ENCODE results near the gene FAM124B.

FAM124B gene

GRCh38 chr2:224359569-224359968 lies 42.3 kb downstream of the FAM124B start:
- Histone ChIP-seq H2AFZ (ENCODE audit: insufficient read depth, low read length, poor library complexity) (no peak overlapping the region), H4K8ac (ENCODE audit: low read depth, low read length) (no peak overlapping the region), H4K12ac (ENCODE audit: low read depth, low read length) (no peak overlapping the region), H3K4me3 (ENCODE audit: low read depth, low read length) (no peak overlapping the region), H2BK12ac (ENCODE audit: low read length) (no peak overlapping the region), H3K27me3 (ENCODE audit: insufficient read depth, low read length) (no peaks in the 10 kb centered on the region), H3K4me2 (ENCODE audit: low read length) (no peak overlapping the region), H3K9ac (ENCODE audit: low read length) (no peak overlapping the region), H3K9me3 (ENCODE audit: insufficient read depth, low read depth, low read length) (no peaks in the 10 kb centered on the region), H3K23ac (ENCODE audit: low read length) (no peak overlapping the region), H3K79me1 (ENCODE audit: low read length) (no peaks in the 10 kb centered on the region), H2AK5ac (ENCODE audit: low read length) (no peak overlapping the region), H3K4me1 (ENCODE audit: control insufficient read depth in 1 of 2, insufficient read depth in 2 of 2, low read length in 2 of 2) (no peaks in the 10 kb centered on the region), H3K14ac (ENCODE audit: low read length) (no peak overlapping the region), H3K4ac (ENCODE audit: low read depth, low read length) (no peak overlapping the region), H4K91ac (ENCODE audit: low read depth, low read length) (no peak overlapping the region), H3K79me2 (ENCODE audit: control insufficient read depth, insufficient read depth, low read length, poor library complexity) (no peaks in the 10 kb centered on the region), H2BK120ac (ENCODE audit: insufficient read depth, low read length, poor library complexity) (no peak overlapping the region), H3K27ac (ENCODE audit: low read depth, low read length) (no peak overlapping the region), H3K18ac (ENCODE audit: low read length) (no peak overlapping the region), H2BK5ac (ENCODE audit: low read depth, low read length, poor library complexity) (no peak overlapping the region), H3K36me3 (ENCODE audit: control insufficient read depth in 1 of 2, insufficient read depth in 2 of 2, low read length in 2 of 2) (no peaks in the 10 kb centered on the region)
- no CpG with 5 or more reads among the region's 3 CpGs for WGBS (ENCODE audit: extremely low coverage, insufficient coverage, insufficient read length)
- DNase-seq, result peak in 1 of 2 donors; percentile 4

- Histone ChIP-seq H4K8ac (ENCODE audit: low read depth, low read length) (no peak overlapping the region), H3K79me2 (ENCODE audit: control insufficient read depth, insufficient read depth, low read length, poor library complexity) (no peaks in the 10 kb centered on the region), H3K18ac (ENCODE audit: low read length) (no peak overlapping the region), H4K12ac (ENCODE audit: low read depth, low read length) (no peak overlapping the region), H3K4me3 (ENCODE audit: low read depth, low read length) (no peak overlapping the region), H3K23ac (ENCODE audit: low read length) (no peak overlapping the region), H3K9ac (ENCODE audit: low read length) (no peak overlapping the region), H3K4ac (ENCODE audit: low read depth, low read length) (no peak overlapping the region), H3K9me3 (ENCODE audit: insufficient read depth, low read depth, low read length) (no peaks in the 10 kb centered on the region), H3K4me2 (ENCODE audit: low read length) (no peak overlapping the region), H3K27ac (ENCODE audit: low read depth, low read length) (no peak overlapping the region), H3K27me3 (ENCODE audit: insufficient read depth, low read length) (no peaks in the 10 kb centered on the region), H2BK12ac (ENCODE audit: low read length) (no peak overlapping the region), H2AFZ (ENCODE audit: insufficient read depth, low read length, poor library complexity) (no peak overlapping the region), H2BK120ac (ENCODE audit: insufficient read depth, low read length, poor library complexity) (no peak overlapping the region), H2BK5ac (ENCODE audit: low read depth, low read length, poor library complexity) (no peak overlapping the region), H2AK5ac (ENCODE audit: low read length) (no peak overlapping the region), H4K91ac (ENCODE audit: low read depth, low read length) (no peak overlapping the region), H3K36me3 (ENCODE audit: control insufficient read depth in 1 of 2, insufficient read depth in 2 of 2, low read length in 2 of 2) (no peaks in the 10 kb centered on the region), H3K14ac (ENCODE audit: low read length) (no peak overlapping the region), H3K4me1 (ENCODE audit: control insufficient read depth in 1 of 2, insufficient read depth in 2 of 2, low read length in 2 of 2) (no peaks in the 10 kb centered on the region), H3K79me1 (ENCODE audit: low read length) (no peaks in the 10 kb centered on the region)
- peak; percentile 36 to 88 for DNase-seq
- whole genome bisulfite sequencing (ENCODE audit: extremely low coverage, insufficient coverage, insufficient read length), result no CpG with 5 or more reads among the region's 8 CpGs
Observed at GRCh38 chr2:224357098-224357901, 44.6 kb downstream of the FAM124B start.

- no peak overlapping the region for H3K9ac ChIP-seq (ENCODE audit: low read length)
- no peak overlapping the region for H2AFZ ChIP-seq (ENCODE audit: insufficient read depth, low read length, poor library complexity)
- no peaks in the 10 kb centered on the region for H3K79me1 ChIP-seq (ENCODE audit: low read length)
- no peak overlapping the region for H3K14ac ChIP-seq (ENCODE audit: low read length)
- no peak overlapping the region for H3K4me3 ChIP-seq (ENCODE audit: low read depth, low read length)
- H3K36me3 ChIP-seq (ENCODE audit: control insufficient read depth in 1 of 2, insufficient read depth in 2 of 2, low read length in 2 of 2), result no peaks in the 10 kb centered on the region
- no peak overlapping the region for H4K8ac ChIP-seq (ENCODE audit: low read depth, low read length)
- H4K12ac ChIP-seq (ENCODE audit: low read depth, low read length), result no peak overlapping the region
- no peaks in the 10 kb centered on the region for H3K27me3 ChIP-seq (ENCODE audit: insufficient read depth, low read length)
- no peaks in the 10 kb centered on the region for H3K79me2 ChIP-seq (ENCODE audit: control insufficient read depth, insufficient read depth, low read length, poor library complexity)
- DNase-seq, result peak; percentile 55 to 79
- H3K4me2 ChIP-seq (ENCODE audit: low read length), result no peak overlapping the region
- H3K4me1 ChIP-seq (ENCODE audit: control insufficient read depth in 1 of 2, insufficient read depth in 2 of 2, low read length in 2 of 2), result no peaks in the 10 kb centered on the region
- no peak overlapping the region for H3K27ac ChIP-seq (ENCODE audit: low read depth, low read length)
- no peaks in the 10 kb centered on the region for H3K9me3 ChIP-seq (ENCODE audit: insufficient read depth, low read depth, low read length)
- H2BK5ac ChIP-seq (ENCODE audit: low read depth, low read length, poor library complexity), result no peak overlapping the region
- no peak overlapping the region for H3K23ac ChIP-seq (ENCODE audit: low read length)
- no peak overlapping the region for H3K4ac ChIP-seq (ENCODE audit: low read depth, low read length)
- no peak overlapping the region for H2AK5ac ChIP-seq (ENCODE audit: low read length)
- WGBS (ENCODE audit: extremely low coverage, insufficient coverage, insufficient read length), result no CpG with 5 or more reads among the region's 13 CpGs
- H2BK120ac ChIP-seq (ENCODE audit: insufficient read depth, low read length, poor library complexity), result no peak overlapping the region
- no peak overlapping the region for H3K18ac ChIP-seq (ENCODE audit: low read length)
- H2BK12ac ChIP-seq (ENCODE audit: low read length), result no peak overlapping the region
- no peak overlapping the region for H4K91ac ChIP-seq (ENCODE audit: low read depth, low read length)
Observed at GRCh38 chr2:224354632-224355211, 47.2 kb downstream of the FAM124B start.

GRCh38 chr2:224350703-224351102 lies 51.2 kb downstream of the FAM124B start:
- Histone ChIP-seq H3K79me1 (ENCODE audit: low read length) (no peaks in the 10 kb centered on the region), H3K27me3 (ENCODE audit: insufficient read depth, low read length) (no peaks in the 10 kb centered on the region), H3K23ac (ENCODE audit: low read length) (no peak overlapping the region), H3K4me2 (ENCODE audit: low read length) (no peak overlapping the region), H4K12ac (ENCODE audit: low read depth, low read length) (no peak overlapping the region), H3K9me3 (ENCODE audit: insufficient read depth, low read depth, low read length) (no peaks in the 10 kb centered on the region), H3K79me2 (ENCODE audit: control insufficient read depth, insufficient read depth, low read length, poor library complexity) (no peaks in the 10 kb centered on the region), H3K9ac (ENCODE audit: low read length) (no peak overlapping the region), H3K4me3 (ENCODE audit: low read depth, low read length) (no peak overlapping the region), H4K8ac (ENCODE audit: low read depth, low read length) (no peak overlapping the region), H3K36me3 (ENCODE audit: control insufficient read depth in 1 of 2, insufficient read depth in 2 of 2, low read length in 2 of 2) (no peaks in the 10 kb centered on the region), H4K91ac (ENCODE audit: low read depth, low read length) (no peak overlapping the region), H3K4me1 (ENCODE audit: control insufficient read depth in 1 of 2, insufficient read depth in 2 of 2, low read length in 2 of 2) (no peaks in the 10 kb centered on the region), H2AK5ac (ENCODE audit: low read length) (no peak overlapping the region), H3K18ac (ENCODE audit: low read length) (no peak overlapping the region), H2BK5ac (ENCODE audit: low read depth, low read length, poor library complexity) (no peak overlapping the region), H2BK12ac (ENCODE audit: low read length) (no peak overlapping the region), H2AFZ (ENCODE audit: insufficient read depth, low read length, poor library complexity) (no peak overlapping the region), H3K14ac (ENCODE audit: low read length) (no peak overlapping the region), H3K27ac (ENCODE audit: low read depth, low read length) (no peak overlapping the region), H3K4ac (ENCODE audit: low read depth, low read length) (no peak overlapping the region), H2BK120ac (ENCODE audit: insufficient read depth, low read length, poor library complexity) (no peak overlapping the region)
- DNase-seq, result no peak
- WGBS (ENCODE audit: extremely low coverage, insufficient coverage, insufficient read length), result no CpG with 5 or more reads among the region's 1 CpG

Data from trophoblast cell (in vitro differentiated cells and primary cell).